ENCODE measurements around the gene VASN. TPM values are rescaled to one million over a fixed set of nuclear protein-coding genes. Genes with fewer than 3 reads are reported as not detected.
A peak's percentile ranks its signal among the peaks of the same experiment; 100 is the strongest.

Gene VASN
- total RNA-seq, 2 experiments from 2014 or later, result not detected

- Mint-ChIP-seq H3K27ac (no peak overlapping the region), H3K27me3 (no peaks in the 10 kb centered on the region), H3K4me1 (ENCODE audit: low read depth) (peaks cover 12% of the 10 kb centered on the region), H3K4me3 (no peak overlapping the region), H3K36me3 (ENCODE audit: low read depth) (no peaks in the 10 kb centered on the region), H3K9me3 (no peaks in the 10 kb centered on the region)
- intact Hi-C loops (cut with micrococcal nuclease), result no loop called here
- ATAC-seq (no peak), DNase-seq (no peak)
- TF ChIP-seq, protein P1, sequence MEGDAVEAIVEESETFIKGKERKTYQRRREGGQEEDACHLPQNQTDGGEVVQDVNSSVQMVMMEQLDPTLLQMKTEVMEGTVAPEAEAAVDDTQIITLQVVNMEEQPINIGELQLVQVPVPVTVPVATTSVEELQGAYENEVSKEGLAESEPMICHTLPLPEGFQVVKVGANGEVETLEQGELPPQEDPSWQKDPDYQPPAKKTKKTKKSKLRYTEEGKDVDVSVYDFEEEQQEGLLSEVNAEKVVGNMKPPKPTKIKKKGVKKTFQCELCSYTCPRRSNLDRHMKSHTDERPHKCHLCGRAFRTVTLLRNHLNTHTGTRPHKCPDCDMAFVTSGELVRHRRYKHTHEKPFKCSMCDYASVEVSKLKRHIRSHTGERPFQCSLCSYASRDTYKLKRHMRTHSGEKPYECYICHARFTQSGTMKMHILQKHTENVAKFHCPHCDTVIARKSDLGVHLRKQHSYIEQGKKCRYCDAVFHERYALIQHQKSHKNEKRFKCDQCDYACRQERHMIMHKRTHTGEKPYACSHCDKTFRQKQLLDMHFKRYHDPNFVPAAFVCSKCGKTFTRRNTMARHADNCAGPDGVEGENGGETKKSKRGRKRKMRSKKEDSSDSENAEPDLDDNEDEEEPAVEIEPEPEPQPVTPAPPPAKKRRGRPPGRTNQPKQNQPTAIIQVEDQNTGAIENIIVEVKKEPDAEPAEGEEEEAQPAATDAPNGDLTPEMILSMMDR (IDR thresholded peaks at IDR 0.05), result no peak
- CTCF ChIA-PET, result no interaction called here
- POLR2A ChIA-PET, result no interaction called here
Observed at GRCh38 chr16:4420505-4421105, 49.0 kb downstream of the VASN start.

GRCh38 chr16:4425378-4426020, 53.9 kb downstream of the VASN start, which contains the start of gene DNAJA3:
DNAJA3 (plus strand) TSS chr16:4425868; CDS start chr16:4425882, 14 bp downstream.
- Mint-ChIP-seq H3K27ac (peak within 1 kb of the TSS; percentile 100), H3K27me3 (no peaks in the 10 kb centered on the region), H3K9me3 (no peaks in the 10 kb centered on the region), H3K4me3 (peak within 1 kb of the TSS; percentile 93), H3K36me3 (ENCODE audit: low read depth) (peaks cover 25% of the 10 kb centered on the region), H3K4me1 (ENCODE audit: low read depth) (peaks cover 30% of the 10 kb centered on the region)
- TF ChIP-seq, protein P1 (IDR thresholded peaks at IDR 0.05), result no peak
- intact Hi-C loops (cut with micrococcal nuclease), result loop anchor here (5.0 kb wide), 1 partner anchor 52 kb away; the partner anchor contains the start of gene HMOX2
- ATAC-seq (peak; percentile 93), DNase-seq (peak; percentile 94)
- POLR2A ChIA-PET, result interaction anchor here (0.7 to 2.4 kb wide), 7 partner anchors 9 to 122 kb away, joined by 3 to 16 read pairs (median 4); partner anchors contain the start of genes CORO7 and NMRAL1
- CTCF ChIA-PET, result no interaction called here

- TF ChIP-seq, protein P1 (IDR thresholded peaks at IDR 0.05), result no peak
- Mint-ChIP-seq H3K9me3 (no peaks in the 10 kb centered on the region), H3K4me3 (peak overlapping the region; percentile 93), H3K27me3 (no peaks in the 10 kb centered on the region), H3K27ac (peak overlapping the region; percentile 100), H3K36me3 (ENCODE audit: low read depth) (peaks cover 27% of the 10 kb centered on the region), H3K4me1 (ENCODE audit: low read depth) (peaks cover 33% of the 10 kb centered on the region)
- ATAC-seq (peak; percentile 32), DNase-seq (peak; percentile 61)
- intact Hi-C loops (cut with micrococcal nuclease), result loop anchor here (5.0 kb wide), 1 partner anchor 51 kb away; the partner anchor contains the start of gene HMOX2
- ChIA-PET CTCF (interaction anchor here (1.7 kb wide), 1 partner anchor 67 kb away, joined by 4 read pairs; no protein-coding TSS in a partner anchor), POLR2A (interaction anchor here (0.7 to 2.4 kb wide), 7 partner anchors 9 to 122 kb away, joined by 3 to 16 read pairs (median 4); partner anchors contain the start of genes CORO7 and NMRAL1)
Observed at GRCh38 chr16:4426021-4426684, 54.5 kb downstream of the VASN start.

- ATAC-seq, result no peak
- H3K27ac Mint-ChIP-seq, result peak overlapping the region; percentile 100
- POLR2A ChIA-PET, result interaction anchor here (1.0 to 2.4 kb wide), 8 partner anchors 8 to 60 kb away, joined by 3 to 16 read pairs (median 4); partner anchors contain the start of genes CORO7 and NMRAL1
- H3K27me3 Mint-ChIP-seq, result no peaks in the 10 kb centered on the region
- no peak for DNase-seq
- H3K36me3 Mint-ChIP-seq (ENCODE audit: low read depth), result peaks cover 31% of the 10 kb centered on the region
- H3K4me1 Mint-ChIP-seq (ENCODE audit: low read depth), result peaks cover 35% of the 10 kb centered on the region
- intact Hi-C loops (cut with micrococcal nuclease), result loop anchor here (5.0 kb wide), 1 partner anchor 50 kb away; the partner anchor contains the start of gene HMOX2
- TF ChIP-seq, protein P1 (IDR thresholded peaks at IDR 0.05), result no peak
- H3K9me3 Mint-ChIP-seq, result no peaks in the 10 kb centered on the region
- peak overlapping the region; percentile 93 for H3K4me3 Mint-ChIP-seq
- CTCF ChIA-PET, result interaction anchor here (1.7 kb wide), 1 partner anchor 68 kb away, joined by 4 read pairs; no protein-coding TSS in a partner anchor
Observed at GRCh38 chr16:4426722-4427372, 55.2 kb downstream of the VASN start.

Measured in activated CD8-positive, alpha-beta T cell treated with anti-CD3 and anti-CD28 coated beads for 36 hours (primary cell).